NB4 (cell line): ENCODE results near the gene B9D1.

ENCODE experiments used
- POLR2A ChIP-seq: IDR thresholded peaks from 2 replicates; pipeline ENCODE4 v1.6.1; 2011; ENCODE audit warnings: mild to moderate bottlenecking; ENCODE audit not compliant: insufficient read length; ENCODE audit errors: extremely low read depth
- TF ChIP-seq, protein P1 (sequence below): IDR thresholded peaks from one replicate; pipeline ENCODE4 v1.5.1; 2012; ENCODE audit warnings: low read depth, low read length
- TF ChIP-seq, protein P2 (sequence below): IDR thresholded peaks from 2 replicates; pipeline ENCODE4 v1.6.1; 2011; ENCODE audit warnings: low read depth, low read length

DNA sequence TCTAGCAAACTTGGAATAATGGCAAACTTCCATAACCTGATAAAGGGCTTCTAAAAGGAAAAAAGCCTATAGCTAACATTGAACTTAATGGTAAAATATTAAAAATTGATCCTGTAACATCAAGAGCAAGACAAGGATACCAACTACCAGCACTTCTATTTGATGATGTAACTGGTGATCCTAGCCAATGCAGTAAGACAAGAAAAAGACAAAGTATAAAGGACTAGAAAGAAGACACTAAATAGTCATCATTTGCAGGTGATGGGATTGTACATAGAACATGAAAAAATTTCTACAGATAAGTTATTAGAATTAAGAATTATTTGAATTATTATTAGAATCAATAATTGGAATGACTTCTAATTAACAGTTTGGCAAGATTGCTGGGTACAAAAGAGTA, 37.0 kb downstream of the B9D1 start:
- TF ChIP-seq, protein P1, sequence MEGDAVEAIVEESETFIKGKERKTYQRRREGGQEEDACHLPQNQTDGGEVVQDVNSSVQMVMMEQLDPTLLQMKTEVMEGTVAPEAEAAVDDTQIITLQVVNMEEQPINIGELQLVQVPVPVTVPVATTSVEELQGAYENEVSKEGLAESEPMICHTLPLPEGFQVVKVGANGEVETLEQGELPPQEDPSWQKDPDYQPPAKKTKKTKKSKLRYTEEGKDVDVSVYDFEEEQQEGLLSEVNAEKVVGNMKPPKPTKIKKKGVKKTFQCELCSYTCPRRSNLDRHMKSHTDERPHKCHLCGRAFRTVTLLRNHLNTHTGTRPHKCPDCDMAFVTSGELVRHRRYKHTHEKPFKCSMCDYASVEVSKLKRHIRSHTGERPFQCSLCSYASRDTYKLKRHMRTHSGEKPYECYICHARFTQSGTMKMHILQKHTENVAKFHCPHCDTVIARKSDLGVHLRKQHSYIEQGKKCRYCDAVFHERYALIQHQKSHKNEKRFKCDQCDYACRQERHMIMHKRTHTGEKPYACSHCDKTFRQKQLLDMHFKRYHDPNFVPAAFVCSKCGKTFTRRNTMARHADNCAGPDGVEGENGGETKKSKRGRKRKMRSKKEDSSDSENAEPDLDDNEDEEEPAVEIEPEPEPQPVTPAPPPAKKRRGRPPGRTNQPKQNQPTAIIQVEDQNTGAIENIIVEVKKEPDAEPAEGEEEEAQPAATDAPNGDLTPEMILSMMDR, result no peak
- TF ChIP-seq POLR2A, result no peak
- TF ChIP-seq, protein P2, sequence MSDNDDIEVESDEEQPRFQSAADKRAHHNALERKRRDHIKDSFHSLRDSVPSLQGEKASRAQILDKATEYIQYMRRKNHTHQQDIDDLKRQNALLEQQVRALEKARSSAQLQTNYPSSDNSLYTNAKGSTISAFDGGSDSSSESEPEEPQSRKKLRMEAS, result no peak
